Upper lobe of right lung (tissue), 1 donor: Measurements from ENCODE around the gene CPSF4L. TPM values are rescaled to one million over a fixed set of nuclear protein-coding genes. Genes with fewer than 3 reads are reported as not detected.

ENCODE experiments used
- ATAC-seq: fragments of 200-7000 bp; cut with Tn5 transposase; one replicate; pipeline ENCODE4 v1.9.1; 2020; ENCODE audit warnings: mild to moderate bottlenecking, moderate library complexity
- DNase-seq: peaks from one replicate; pipeline ENCODE4 v3.0.0-alpha.2; 2020
- H3K27ac ChIP-seq: fragments of 200-600 bp; one replicate; pipeline ENCODE4 v1.8.0; 2022
- H3K27me3 ChIP-seq: fragments of 200-600 bp; one replicate; pipeline ENCODE4 v1.8.0; 2022; ENCODE audit warnings: mild to moderate bottlenecking
- H3K36me3 ChIP-seq: fragments of 200-600 bp; one replicate; pipeline ENCODE4 v1.8.0; 2022
- H3K4me1 ChIP-seq: fragments of 200-600 bp; one replicate; pipeline ENCODE4 v1.8.0; 2022
- H3K4me3 ChIP-seq: fragments of 200-600 bp; one replicate; pipeline ENCODE4 v1.8.0; 2022; ENCODE audit warnings: mild to moderate bottlenecking
- H3K9me3 ChIP-seq: fragments of 200-600 bp; one replicate; pipeline ENCODE4 v1.8.0; 2022
- intact Hi-C: fragments of 100-400 bp; cut with DNase I; formaldehyde crosslinking; loops from one replicate; pipeline ENCODE4 v1.11.0; 2022
- total RNA-seq: library from RNA; stranded (reverse); fragmentation: NEBNext Ultra II Directional; extraction: Animal tissue kit (Norgen Biotek cat#: 25700); gene quantifications from one replicate; pipeline ENCODE4 v1.2.1, GENCODE V29; 2021
- TF ChIP-seq, protein P1 (sequence below): fragments of 200-600 bp; IDR thresholded peaks from one replicate; pipeline ENCODE4 v1.8.0; 2022; ENCODE audit warnings: antibody characterized with exemption
- donor health status: DM: no; HTN: yes; CAD: no; lungs with severe emphysema.

The CPSF4L gene
- total RNA-seq, 1 donor from 2014 or later: not detected

DNA sequence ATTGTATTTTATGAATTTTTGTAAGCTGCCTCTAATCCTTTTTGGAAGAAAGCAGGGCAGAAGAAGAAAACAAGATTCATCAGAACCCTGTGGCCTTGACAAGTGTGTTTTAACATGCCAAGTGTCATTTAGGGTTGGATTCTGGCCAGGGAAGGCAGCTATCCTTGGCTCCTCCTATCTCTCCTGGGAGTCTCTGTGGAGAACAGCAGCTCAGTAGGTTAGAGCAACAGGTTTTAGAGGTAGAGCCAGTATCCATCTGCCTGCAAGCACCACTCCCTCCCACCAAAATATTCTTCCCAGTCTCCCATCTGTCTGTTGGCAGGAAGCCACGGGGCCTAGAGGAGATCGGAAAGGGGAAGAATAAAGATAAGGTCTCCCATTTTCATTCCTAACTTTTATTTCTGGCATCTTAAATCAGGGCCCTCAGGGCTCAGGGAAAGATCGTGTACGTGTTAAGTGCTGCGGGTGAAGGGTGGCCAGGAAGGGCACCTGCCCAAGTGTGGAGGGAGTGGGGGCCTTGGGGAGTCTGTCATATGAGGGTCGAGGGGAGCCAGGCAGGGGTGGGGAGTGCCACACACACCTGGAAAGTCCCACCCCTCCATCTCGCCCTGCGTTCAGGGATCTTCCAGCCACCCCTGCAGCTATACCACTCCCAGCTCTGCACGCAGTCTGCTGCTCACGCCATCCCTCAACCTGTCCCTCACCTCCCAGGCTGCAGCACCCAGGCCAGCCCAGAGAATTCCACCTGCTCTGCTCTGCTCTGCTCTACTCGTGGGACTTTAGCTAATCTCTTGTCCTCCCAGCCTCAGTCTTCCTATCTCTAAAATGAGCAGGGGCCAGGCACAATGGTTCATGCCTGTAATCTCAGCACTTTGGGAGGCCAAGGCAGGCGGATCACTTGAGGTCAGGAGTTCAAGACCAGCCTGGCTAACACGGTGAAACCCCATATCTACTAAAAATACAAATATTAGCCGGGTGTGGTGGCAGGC is 17.1 kb upstream of the CPSF4L start:
- Histone ChIP-seq H3K9me3 (no peaks in the 10 kb centered on the region), H3K36me3 (peaks cover 8% of the 10 kb centered on the region), H3K27ac (peak overlapping the region; percentile 8), H3K4me3 (no peak overlapping the region), H3K27me3 (no peaks in the 10 kb centered on the region), H3K4me1 (peaks cover 17% of the 10 kb centered on the region)
- ATAC-seq (peak; percentile 27), DNase-seq (no peak)
- intact Hi-C loops: no loop called here
- TF ChIP-seq, protein P1, sequence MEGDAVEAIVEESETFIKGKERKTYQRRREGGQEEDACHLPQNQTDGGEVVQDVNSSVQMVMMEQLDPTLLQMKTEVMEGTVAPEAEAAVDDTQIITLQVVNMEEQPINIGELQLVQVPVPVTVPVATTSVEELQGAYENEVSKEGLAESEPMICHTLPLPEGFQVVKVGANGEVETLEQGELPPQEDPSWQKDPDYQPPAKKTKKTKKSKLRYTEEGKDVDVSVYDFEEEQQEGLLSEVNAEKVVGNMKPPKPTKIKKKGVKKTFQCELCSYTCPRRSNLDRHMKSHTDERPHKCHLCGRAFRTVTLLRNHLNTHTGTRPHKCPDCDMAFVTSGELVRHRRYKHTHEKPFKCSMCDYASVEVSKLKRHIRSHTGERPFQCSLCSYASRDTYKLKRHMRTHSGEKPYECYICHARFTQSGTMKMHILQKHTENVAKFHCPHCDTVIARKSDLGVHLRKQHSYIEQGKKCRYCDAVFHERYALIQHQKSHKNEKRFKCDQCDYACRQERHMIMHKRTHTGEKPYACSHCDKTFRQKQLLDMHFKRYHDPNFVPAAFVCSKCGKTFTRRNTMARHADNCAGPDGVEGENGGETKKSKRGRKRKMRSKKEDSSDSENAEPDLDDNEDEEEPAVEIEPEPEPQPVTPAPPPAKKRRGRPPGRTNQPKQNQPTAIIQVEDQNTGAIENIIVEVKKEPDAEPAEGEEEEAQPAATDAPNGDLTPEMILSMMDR: no peak

DNA sequence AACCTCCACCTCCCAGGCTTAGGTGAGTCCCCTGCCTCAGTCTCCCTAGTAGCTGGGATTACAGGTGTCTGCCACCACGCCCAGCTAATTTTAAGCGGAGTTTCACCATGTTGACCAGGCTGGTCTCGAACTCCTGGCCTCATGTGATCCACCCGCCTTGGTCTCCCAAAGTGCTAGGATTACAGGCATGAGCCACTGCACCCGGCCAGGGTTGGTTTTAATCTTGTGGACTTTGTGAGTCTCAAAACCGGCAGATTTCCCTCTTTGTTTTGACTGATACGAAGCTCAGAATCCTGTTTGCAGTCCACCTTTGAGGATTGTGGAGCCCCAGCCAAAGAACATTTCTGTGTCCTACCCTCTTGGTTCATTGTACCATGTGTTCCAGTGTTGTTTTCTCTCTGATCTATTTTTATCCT is 16.4 kb upstream of the CPSF4L start:
- H3K36me3 ChIP-seq: peaks cover 3% of the 10 kb centered on the region
- TF ChIP-seq, protein P1: no peak
- H3K9me3 ChIP-seq: no peaks in the 10 kb centered on the region
- intact Hi-C loops: no loop called here
- H3K4me1 ChIP-seq: peaks cover 17% of the 10 kb centered on the region
- H3K4me3 ChIP-seq: no peak overlapping the region
- DNase-seq: no peak
- ATAC-seq: peak; percentile 6
- no peaks in the 10 kb centered on the region for H3K27me3 ChIP-seq
- H3K27ac ChIP-seq: no peak overlapping the region

DNA sequence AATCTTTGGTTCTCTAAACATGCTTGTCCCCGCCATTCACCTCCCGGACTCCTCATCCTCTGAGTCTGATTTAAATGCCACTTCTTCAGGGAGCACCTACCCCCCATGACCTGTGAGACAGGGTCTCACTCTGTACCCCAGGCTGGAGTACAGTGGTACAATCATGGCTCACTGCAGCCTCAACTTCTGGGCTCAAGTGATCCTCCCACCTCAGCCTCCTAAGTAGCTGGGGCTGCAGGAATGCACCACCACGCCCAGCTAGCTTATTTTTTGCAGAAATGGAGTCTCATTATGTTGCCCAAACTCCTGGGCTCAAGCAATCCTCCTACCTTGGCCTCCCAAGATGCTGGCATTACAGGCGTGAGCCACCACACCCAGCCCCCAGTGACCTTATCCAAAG is 12.8 kb upstream of the CPSF4L start:
- Histone ChIP-seq H3K4me3 (no peak overlapping the region), H3K27ac (no peak overlapping the region), H3K27me3 (no peaks in the 10 kb centered on the region), H3K9me3 (no peaks in the 10 kb centered on the region), H3K4me1 (peaks cover 17% of the 10 kb centered on the region), H3K36me3 (no peaks in the 10 kb centered on the region)
- intact Hi-C loops: no loop called here
- ATAC-seq (no peak), DNase-seq (no peak)
- TF ChIP-seq, protein P1: no peak

DNA sequence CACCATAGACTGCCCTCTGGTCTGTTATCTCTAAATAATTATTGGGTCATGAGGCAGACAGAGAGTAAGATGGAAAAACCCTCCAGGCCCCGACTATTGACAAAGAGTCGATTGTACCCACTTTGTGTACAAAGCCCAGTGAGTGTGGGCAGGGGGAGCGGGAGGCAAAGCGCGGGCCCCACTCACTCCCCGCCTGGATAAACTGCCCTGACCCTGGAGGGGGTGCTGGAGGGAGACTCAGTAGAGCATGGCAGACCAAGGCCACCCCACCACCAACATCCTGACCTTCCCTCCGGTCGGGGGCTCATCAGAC is 11.2 kb upstream of the CPSF4L start:
- Histone ChIP-seq H3K4me3 (no peak overlapping the region), H3K27me3 (no peaks in the 10 kb centered on the region), H3K27ac (no peak overlapping the region), H3K4me1 (peaks cover 2% of the 10 kb centered on the region), H3K9me3 (no peaks in the 10 kb centered on the region), H3K36me3 (no peaks in the 10 kb centered on the region)
- ATAC-seq (no peak), DNase-seq (no peak)
- TF ChIP-seq, protein P1: no peak
- intact Hi-C loops: no loop called here

DNA sequence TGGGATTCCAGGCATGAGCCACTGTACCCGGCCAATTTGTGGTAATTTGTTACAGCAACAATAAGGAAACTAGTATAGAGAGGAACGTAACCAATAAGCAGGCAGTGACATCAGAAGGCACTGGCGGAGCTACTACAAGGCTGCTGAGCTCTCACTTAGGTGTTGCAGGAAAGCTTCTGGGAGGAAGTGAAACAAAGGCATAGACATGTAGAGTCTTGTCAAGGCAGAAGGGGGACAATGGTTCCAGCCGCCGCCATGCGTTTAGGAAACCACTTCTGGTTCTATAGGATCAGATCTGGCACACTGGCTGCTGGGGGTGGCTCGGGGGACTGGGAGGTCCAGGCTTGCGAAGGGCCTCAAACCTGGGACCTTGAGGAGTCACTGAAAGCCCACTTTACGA is 9.4 kb upstream of the CPSF4L start:
- Histone ChIP-seq H3K36me3 (no peaks in the 10 kb centered on the region), H3K27me3 (no peaks in the 10 kb centered on the region), H3K4me1 (no peaks in the 10 kb centered on the region), H3K9me3 (no peaks in the 10 kb centered on the region), H3K4me3 (no peak overlapping the region), H3K27ac (no peak overlapping the region)
- DNase-seq (no peak), ATAC-seq (peak; percentile 36)
- TF ChIP-seq, protein P1: no peak
- intact Hi-C loops: no loop called here
